Endothelial cell of umbilical vein (primary cell): ENCODE data around the gene GAL3ST2. TPM values are rescaled to one million over a fixed set of nuclear protein-coding genes. Genes with fewer than 3 reads are reported as not detected.

ENCODE experiments used
- BruUV-seq: library from RNA; stranded (reverse); fragments of 400-500 nt; replicated peaks from 2 replicates; lab custom pipeline; 2021; lab: Mats Ljungman, UMichigan
- CTCF ChIA-PET: fragments of 300-600, 350-600 bp; sonication (Branson Sonifier 250); formaldehyde crosslinking; loops from one replicate; lab custom pipeline; 2021; ENCODE audit warnings: antibody characterized with exemption, inconsistent platforms; lab: Charles Lee
- POLR2A ChIA-PET: fragments of 300-600, 350-600 bp; sonication (Branson Sonifier 250); formaldehyde crosslinking; loops from one replicate; lab custom pipeline; 2021; ENCODE audit warnings: antibody characterized with exemption, inconsistent platforms; lab: Charles Lee
- DNase-seq: peaks from one replicate; pipeline ENCODE4 v3.0.0-alpha.2; 2011; ENCODE audit warnings: low read depth, low spot score
- FAIRE-seq: peaks from 2 replicates; lab custom pipeline; 2011; peaks lifted over from hg19 to GRCh38; lab: Jason Lieb, UNC
- H2AFZ ChIP-seq: 2 replicates; pipeline ENCODE4 v1.6.0; 2012; ENCODE audit warnings: low read depth, low read length, control low read depth, inconsistent platforms
- H3K27ac ChIP-seq: 2 replicates; pipeline ENCODE4 v1.5.1; 2011; ENCODE audit warnings: low read depth, mild to moderate bottlenecking, control low read depth, low read length, moderate library complexity; ENCODE audit not compliant: insufficient read depth
- H3K27me3 ChIP-seq, 2 experiments: 2 replicates each; pipeline versions ENCODE4 v1.6.0 to v1.6.1; 2011; ENCODE audit warnings: low read length in 2 of 2, mixed read lengths in 1 of 2; ENCODE audit not compliant: control insufficient read depth in 2 of 2, insufficient read depth in 2 of 2
- H3K36me3 ChIP-seq, 2 experiments: 2 replicates in 1 of 2; 3 replicates in 1 of 2; pipeline ENCODE4 v1.5.1; 2011; ENCODE audit warnings: low read length in 2 of 2, mild to moderate bottlenecking in 1 of 2, moderate library complexity in 1 of 2; ENCODE audit not compliant: control insufficient read depth in 2 of 2, insufficient read depth in 2 of 2; ENCODE audit errors: extremely low read depth in 1 of 2
- H3K4me1 ChIP-seq: 3 replicates; pipeline ENCODE4 v1.5.1; 2011; ENCODE audit warnings: mild to moderate bottlenecking, low read length; ENCODE audit not compliant: control insufficient read depth, insufficient read depth; ENCODE audit errors: extremely low read depth
- H3K4me2 ChIP-seq: 2 replicates; pipeline ENCODE4 v1.6.1; 2011; ENCODE audit warnings: low read length, control low read depth, mixed read lengths; ENCODE audit not compliant: insufficient read depth
- H3K4me3 ChIP-seq, 3 experiments: fragments of 200-600 bp in 1 of 3; sonication (generic), shearing (Covaris generic) in 1 of 3; replicated peaks in 1 of 3; 2 replicates each; pipeline ENCODE4 v1.5.1; 2011 to 2016; ENCODE audit warnings: control low read depth in 3 of 3, low read length in 3 of 3, mild to moderate bottlenecking in 2 of 3, inconsistent platforms in 1 of 3, low read depth in 1 of 3, moderate library complexity in 1 of 3; ENCODE audit not compliant: insufficient read depth in 1 of 3
- H3K79me2 ChIP-seq: 2 replicates; pipeline ENCODE4 v1.6.0; 2012; ENCODE audit warnings: low read length, inconsistent platforms; ENCODE audit not compliant: control insufficient read depth, insufficient read depth
- H3K9ac ChIP-seq: replicated peaks from 2 replicates; pipeline ENCODE3; 2011; ENCODE audit warnings: low read length, control low read depth; ENCODE audit not compliant: insufficient read depth; ENCODE audit errors: extremely low read depth
- H3K9me1 ChIP-seq: replicated peaks from 3 replicates; pipeline ENCODE4 v1.6.0; 2011; ENCODE audit warnings: mild to moderate bottlenecking, low read length; ENCODE audit not compliant: control insufficient read depth, insufficient read depth; ENCODE audit errors: extremely low read depth
- H3K9me3 ChIP-seq: replicated peaks from 2 replicates; pipeline ENCODE4 v1.5.1; 2012; ENCODE audit warnings: low read length, inconsistent platforms; ENCODE audit not compliant: control insufficient read depth, insufficient read depth
- H4K20me1 ChIP-seq: replicated peaks from 2 replicates; pipeline ENCODE3; 2011; ENCODE audit warnings: mild to moderate bottlenecking, low read length; ENCODE audit not compliant: control insufficient read depth, insufficient read depth; ENCODE audit errors: extremely low read depth
- EZH2 ChIP-seq: IDR thresholded peaks from 2 replicates; pipeline ENCODE4 v1.6.1; 2012; ENCODE audit warnings: borderline replicate concordance, low read depth, mild to moderate bottlenecking, moderate library complexity, low read length, inconsistent platforms; ENCODE audit not compliant: severe bottlenecking
- FOS ChIP-seq: IDR thresholded peaks from 2 replicates; pipeline ENCODE4 v1.6.1; 2011; ENCODE audit warnings: mild to moderate bottlenecking, low read length, moderate library complexity, borderline replicate concordance; ENCODE audit not compliant: insufficient read depth
- GATA2 ChIP-seq: IDR thresholded peaks from 2 replicates; pipeline ENCODE4 v1.7.0; 2011; ENCODE audit warnings: low read depth, mild to moderate bottlenecking, moderate library complexity, mixed read lengths, low read length; ENCODE audit not compliant: insufficient read length, insufficient read depth
- JUN ChIP-seq: IDR thresholded peaks from 2 replicates; pipeline ENCODE4 v1.6.1; 2011; ENCODE audit warnings: borderline replicate concordance, low read depth; ENCODE audit not compliant: insufficient read length, insufficient read depth
- MYC ChIP-seq: IDR thresholded peaks from one replicate; pipeline ENCODE4 v1.6.1; 2011; ENCODE audit warnings: mild to moderate bottlenecking, low read depth, low read length
- POLR2A ChIP-seq: IDR thresholded peaks from 2 replicates; pipeline ENCODE4 v1.6.1; 2012; ENCODE audit warnings: low read depth, mild to moderate bottlenecking, control low read depth, low read length
- POLR2AphosphoS5 ChIP-seq: IDR thresholded peaks from 2 replicates; pipeline ENCODE4 v1.6.1; 2012; ENCODE audit warnings: low read depth, mild to moderate bottlenecking, control low read depth, low read length, moderate library complexity; ENCODE audit not compliant: insufficient read depth
- dilution Hi-C: fragments of 300-500 bp; cut with MboI; formaldehyde crosslinking; loops from one replicate; pipeline ENCODE4 v1.15.0; 2019; ENCODE audit warnings: low sequenced_read_pairs; ENCODE audit not compliant: extremely low pct_ligation_motif_present
- intact Hi-C: fragments of 100-400 bp; cut with micrococcal nuclease; formaldehyde crosslinking; loops from one replicate; pipeline ENCODE4 v1.10.0; 2022
- polyA plus RNA-seq, 4 experiments: library from polyadenylated mRNA; depleted of rRNA in 3 of 4; stranded (reverse) in 3 of 4; unstranded in 1 of 4; fragments of >200 nt; gene quantifications; 2 replicates each; pipeline versions ENCODE4 v1.2.1 to v1.2.3, GENCODE V29; 2011 to 2012; ENCODE audit warnings: missing spikeins in 1 of 4
- total RNA-seq: library from RNA; stranded (reverse); gene quantifications from 2 replicates; pipeline ENCODE4 v1.2.3, GENCODE V29; 2021
- TF ChIP-seq, protein P1 (sequence below): IDR thresholded peaks from 2 replicates; pipeline ENCODE4 v1.6.1; 2011; ENCODE audit not compliant: insufficient read depth, insufficient read length
- TF ChIP-seq, protein P2 (sequence below), 2 donors: IDR thresholded peaks; 1 replicate in 1 of 2; 2 replicates in 1 of 2; pipeline ENCODE4 v1.5.1; 2011; ENCODE audit warnings: low read length in 2 of 2, mild to moderate bottlenecking in 2 of 2, moderate library complexity in 2 of 2, control low read depth in 1 of 2, inconsistent platforms in 1 of 2, low read depth in 1 of 2; ENCODE audit not compliant: insufficient read depth in 1 of 2; ENCODE audit errors: extremely low read depth in 1 of 2

GAL3ST2 gene
- total and polyA plus RNA-seq, 2 donors (not counting 3 experiments of a cell fraction or from before 2014, with no cell fraction given), result not detected

DNA sequence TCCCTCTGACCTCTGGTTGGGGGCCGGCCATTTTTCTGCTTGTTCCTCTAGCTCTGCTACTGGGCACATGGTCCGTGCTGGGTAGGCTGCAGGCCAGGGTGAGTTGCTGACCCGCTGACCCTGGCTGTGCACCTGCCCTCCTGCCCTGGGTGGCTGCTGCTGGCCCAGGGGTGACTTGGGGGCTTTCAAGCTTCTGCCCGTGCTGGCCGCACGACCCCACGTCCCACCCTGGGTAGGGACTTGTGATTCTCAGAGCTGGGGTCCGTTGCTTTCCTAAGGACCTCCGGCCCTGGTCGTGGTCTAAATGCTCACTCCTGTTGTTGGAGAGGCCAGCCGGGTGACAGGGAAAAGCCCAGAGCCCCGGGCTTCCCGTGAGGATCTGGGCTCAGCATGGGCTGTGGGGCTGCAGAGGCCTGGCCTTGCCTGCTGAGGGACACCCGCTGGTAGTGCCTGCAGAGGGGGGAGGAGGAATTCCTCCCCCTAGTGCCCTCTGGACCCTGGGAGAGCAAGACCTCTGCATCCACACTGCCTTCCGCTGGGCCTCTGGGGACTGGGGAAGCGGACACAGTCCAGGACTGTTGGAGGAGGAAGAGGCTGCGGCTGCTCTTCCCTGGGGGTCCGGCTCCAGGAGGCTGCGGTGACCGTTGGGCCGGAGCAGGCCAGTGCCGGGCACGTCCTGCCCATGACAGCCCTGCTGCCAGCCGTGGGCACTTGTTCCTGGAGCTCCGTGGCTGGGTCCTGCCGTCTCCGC is 6.3 kb upstream of the GAL3ST2 start:
- Histone ChIP-seq H3K9ac (no peak overlapping the region), H3K9me3 (no peaks in the 10 kb centered on the region), H3K36me3 (peaks cover 0 to 2% of the 10 kb centered on the region in 2 experiments), H2AFZ (no peak overlapping the region), H3K79me2 (no peaks in the 10 kb centered on the region), H3K4me3 (no peak overlapping the region), H3K9me1 (no peaks in the 10 kb centered on the region), H3K27me3 (no peaks in the 10 kb centered on the region), H3K27ac (no peak overlapping the region), H3K4me1 (peaks cover 5% of the 10 kb centered on the region), H3K4me2 (no peak overlapping the region), H4K20me1 (no peaks in the 10 kb centered on the region)
- dilution Hi-C loops, result no loop called here
- no peak for TF ChIP-seq GATA2
- TF ChIP-seq, protein P1, sequence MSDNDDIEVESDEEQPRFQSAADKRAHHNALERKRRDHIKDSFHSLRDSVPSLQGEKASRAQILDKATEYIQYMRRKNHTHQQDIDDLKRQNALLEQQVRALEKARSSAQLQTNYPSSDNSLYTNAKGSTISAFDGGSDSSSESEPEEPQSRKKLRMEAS, result no peak
- no peak for TF ChIP-seq POLR2AphosphoS5
- TF ChIP-seq FOS, result no peak
- no peak for DNase-seq
- CTCF ChIA-PET, result no interaction called here
- FAIRE-seq, result no peak
- intact Hi-C loops, result no loop called here
- POLR2A ChIA-PET, result no interaction called here
- no TSS peak for BruUV-seq

DNA sequence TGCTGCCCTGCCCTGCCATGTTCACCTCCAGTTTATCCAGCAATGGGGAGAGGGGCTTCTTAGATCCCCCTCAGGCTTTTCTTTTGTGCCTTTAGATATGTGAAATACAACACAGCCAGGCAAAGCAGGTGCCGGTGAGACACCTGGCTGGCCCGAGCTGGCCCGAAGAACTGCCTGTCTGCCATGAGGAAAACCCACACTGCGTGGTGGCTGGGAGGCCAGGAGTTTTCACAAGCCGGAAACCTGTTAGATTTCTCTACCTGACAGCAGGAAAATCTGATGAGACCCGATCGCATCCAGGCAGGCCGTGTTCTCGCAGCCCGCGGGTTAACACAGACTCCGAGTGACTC is 5.7 kb upstream of the GAL3ST2 start:
- no peak overlapping the region for H3K4me3 ChIP-seq
- no peak for FAIRE-seq
- TF ChIP-seq, protein P2, sequence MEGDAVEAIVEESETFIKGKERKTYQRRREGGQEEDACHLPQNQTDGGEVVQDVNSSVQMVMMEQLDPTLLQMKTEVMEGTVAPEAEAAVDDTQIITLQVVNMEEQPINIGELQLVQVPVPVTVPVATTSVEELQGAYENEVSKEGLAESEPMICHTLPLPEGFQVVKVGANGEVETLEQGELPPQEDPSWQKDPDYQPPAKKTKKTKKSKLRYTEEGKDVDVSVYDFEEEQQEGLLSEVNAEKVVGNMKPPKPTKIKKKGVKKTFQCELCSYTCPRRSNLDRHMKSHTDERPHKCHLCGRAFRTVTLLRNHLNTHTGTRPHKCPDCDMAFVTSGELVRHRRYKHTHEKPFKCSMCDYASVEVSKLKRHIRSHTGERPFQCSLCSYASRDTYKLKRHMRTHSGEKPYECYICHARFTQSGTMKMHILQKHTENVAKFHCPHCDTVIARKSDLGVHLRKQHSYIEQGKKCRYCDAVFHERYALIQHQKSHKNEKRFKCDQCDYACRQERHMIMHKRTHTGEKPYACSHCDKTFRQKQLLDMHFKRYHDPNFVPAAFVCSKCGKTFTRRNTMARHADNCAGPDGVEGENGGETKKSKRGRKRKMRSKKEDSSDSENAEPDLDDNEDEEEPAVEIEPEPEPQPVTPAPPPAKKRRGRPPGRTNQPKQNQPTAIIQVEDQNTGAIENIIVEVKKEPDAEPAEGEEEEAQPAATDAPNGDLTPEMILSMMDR (IDR thresholded peaks at IDR 0.05; ENCODE audit: extremely low read depth in 1 of 2, insufficient read depth in 1 of 2, low read depth in 1 of 2, low read length in 2 of 2), result no peak
- no peak for TF ChIP-seq POLR2AphosphoS5
- no peak for TF ChIP-seq GATA2
- TF ChIP-seq FOS, result no peak
- TF ChIP-seq JUN, result no peak
- TF ChIP-seq EZH2, result no peak
- TF ChIP-seq, protein P1, result no peak
- no peak for TF ChIP-seq POLR2A
- no peak for TF ChIP-seq MYC
- no peak for DNase-seq
- no peaks in the 10 kb centered on the region for H3K27me3 ChIP-seq
- H3K9me1 ChIP-seq, result no peaks in the 10 kb centered on the region
- no peaks in the 10 kb centered on the region for H3K9me3 ChIP-seq
- no peaks in the 10 kb centered on the region for H4K20me1 ChIP-seq
- no peak overlapping the region for H2AFZ ChIP-seq
- no peaks in the 10 kb centered on the region for H3K79me2 ChIP-seq
- no peak overlapping the region for H3K4me2 ChIP-seq
- H3K9ac ChIP-seq, result no peak overlapping the region
- no peak overlapping the region for H3K27ac ChIP-seq
- ChIA-PET POLR2A (no interaction called here), CTCF (interaction anchor here (1.2 kb wide), 1 partner anchor 33 kb away, joined by 4 read pairs; no protein-coding TSS in a partner anchor)
- dilution Hi-C loops, result no loop called here
- no TSS peak for BruUV-seq
- H3K4me1 ChIP-seq, result peaks cover 5% of the 10 kb centered on the region
- intact Hi-C loops, result no loop called here
- H3K36me3 ChIP-seq, result peaks cover 0 to 2% of the 10 kb centered on the region in 2 experiments
